Thoracic aorta (tissue), 2 donors: ENCODE data around the gene IFI16. TPM values are rescaled to one million over a fixed set of nuclear protein-coding genes. Genes with fewer than 3 reads are reported as not detected.

Experiments used
- ATAC-seq: fragments of 150-250 bp; one replicate; pipeline ENCODE4 v1.8.0; 2017; ENCODE audit warnings: low read depth; ENCODE audit not compliant: insufficient number of reproducible peaks, low FRiP score
- DNase-seq: peaks from one replicate; pipeline ENCODE4 v3.0.0-alpha.2; 2020; ENCODE audit warnings: low spot score
- H3K27ac ChIP-seq, 2 donors: fragments of 200-600 bp; sonication (generic); 1 replicate in 1 of 2; 2 replicates in 1 of 2; pipeline ENCODE4 v1.5.1; 2016; ENCODE audit warnings: mild to moderate bottlenecking in 2 of 2, moderate library complexity in 2 of 2
- H3K27me3 ChIP-seq: fragments of 200-600 bp; sonication (generic); replicated peaks from 2 replicates; pipeline ENCODE4 v1.6.0; 2016; ENCODE audit warnings: mild to moderate bottlenecking; ENCODE audit not compliant: insufficient read depth
- H3K36me3 ChIP-seq: fragments of 200-600 bp; sonication (generic); one replicate; pipeline ENCODE4 v1.5.1; 2016
- H3K4me1 ChIP-seq, 2 donors: fragments of 200-600 bp; sonication (generic); 1 replicate in 1 of 2; 2 replicates in 1 of 2; pipeline versions ENCODE4 v1.5.1 to v1.6.0; 2016; ENCODE audit warnings: low read depth in 2 of 2, mild to moderate bottlenecking in 1 of 2; ENCODE audit not compliant: control insufficient read depth in 1 of 2
- H3K4me3 ChIP-seq: fragments of 200-600 bp; sonication (generic); 2 replicates; pipeline ENCODE4 v1.5.1; 2016; ENCODE audit warnings: mild to moderate bottlenecking
- H3K9me3 ChIP-seq: fragments of 200-600 bp; sonication (generic); 2 replicates; pipeline ENCODE4 v1.5.1; 2016
- CTCF ChIP-seq: fragments of 200-600 bp; sonication (generic); IDR thresholded peaks from one replicate; pipeline ENCODE4 v1.5.1; 2019; ENCODE audit warnings: antibody characterized with exemption
- total RNA-seq, 2 donors: library from RNA; depleted of rRNA; stranded (reverse); fragments of >200 nt; gene quantifications; one replicate each; pipeline versions ENCODE4 v1.1.0 to v1.2.3, GENCODE V29; 2016

The IFI16 gene
- 100 to 1,000 TPM in 1 of 2 donors, 10 to 100 TPM in 1; 65.4 to 182 TPM for total RNA-seq

DNA sequence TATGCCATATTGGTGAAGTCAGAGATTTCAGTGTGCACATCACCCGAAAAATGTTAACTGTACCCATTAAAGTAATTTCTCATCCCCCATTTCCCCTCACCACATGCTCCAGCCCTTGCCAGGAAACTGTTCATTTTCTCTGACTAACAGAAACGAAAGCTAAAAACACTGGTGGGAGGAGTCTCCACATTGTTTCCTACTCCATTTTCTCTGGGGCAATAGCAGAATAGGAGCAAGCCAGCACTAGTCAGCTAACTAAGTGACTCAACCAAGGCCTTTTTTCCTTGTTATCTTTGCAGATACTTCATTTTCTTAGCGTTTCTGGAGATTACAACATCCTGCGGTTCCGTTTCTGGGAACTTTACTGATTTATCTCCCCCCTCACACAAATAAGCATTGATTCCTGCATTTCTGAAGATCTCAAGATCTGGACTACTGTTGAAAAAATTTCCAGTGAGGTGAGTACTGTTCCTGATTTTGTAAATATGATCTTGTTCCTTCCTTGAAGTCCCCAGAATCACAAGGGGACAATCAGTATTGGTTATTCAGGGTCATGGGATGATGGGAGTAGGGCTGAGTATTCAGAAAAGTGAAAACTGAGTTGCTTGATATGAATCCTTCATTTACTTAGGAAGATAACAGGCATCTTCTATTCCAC is at the start of gene IFI16:
IFI16 (plus strand) TSS at position 204 of the 658 bp plus-strand sequence. CDS start 4,774 bp downstream, outside the sequence.
- peak; percentile 98 for ATAC-seq
- peak within 1 kb of the TSS; percentile 78 for H3K4me3 ChIP-seq
- DNase-seq = peak; percentile 55
- peak within 1 kb of the TSS; percentile 68 to 80 for H3K27ac ChIP-seq
- peaks cover 8 to 26% of the 10 kb centered on the region in 2 donors for H3K4me1 ChIP-seq
- H3K27me3 ChIP-seq = no peaks in the 10 kb centered on the region
- H3K9me3 ChIP-seq = no peaks in the 10 kb centered on the region
- TF ChIP-seq CTCF = no peak
- no peaks in the 10 kb centered on the region for H3K36me3 ChIP-seq

DNA sequence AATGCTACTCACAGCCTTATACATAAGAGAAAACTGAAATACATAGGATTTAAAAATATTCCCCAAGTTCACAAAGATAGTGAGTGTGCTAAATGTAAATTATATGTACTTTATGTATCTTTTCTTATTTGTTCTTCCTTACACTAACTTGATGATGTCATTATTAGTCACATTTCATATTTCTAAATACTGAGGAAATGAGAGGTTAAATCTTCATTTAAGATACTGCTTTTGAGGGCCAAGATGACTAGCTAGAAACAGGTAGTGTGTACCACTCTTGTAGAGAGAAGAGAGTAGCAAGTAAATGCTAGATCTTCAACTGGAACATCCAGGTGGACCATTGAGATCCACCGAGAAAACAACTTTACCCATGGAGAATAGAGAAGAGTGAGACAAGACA is 48.5 kb upstream of the IFI16 start:
- H3K4me1 ChIP-seq = no peaks in the 10 kb centered on the region
- H3K36me3 ChIP-seq = no peaks in the 10 kb centered on the region
- no peak overlapping the region for H3K27ac ChIP-seq
- ATAC-seq (no peak), DNase-seq (no peak)
- no peaks in the 10 kb centered on the region for H3K27me3 ChIP-seq
- no peaks in the 10 kb centered on the region for H3K9me3 ChIP-seq
- TF ChIP-seq CTCF = no peak
- no peak overlapping the region for H3K4me3 ChIP-seq

DNA sequence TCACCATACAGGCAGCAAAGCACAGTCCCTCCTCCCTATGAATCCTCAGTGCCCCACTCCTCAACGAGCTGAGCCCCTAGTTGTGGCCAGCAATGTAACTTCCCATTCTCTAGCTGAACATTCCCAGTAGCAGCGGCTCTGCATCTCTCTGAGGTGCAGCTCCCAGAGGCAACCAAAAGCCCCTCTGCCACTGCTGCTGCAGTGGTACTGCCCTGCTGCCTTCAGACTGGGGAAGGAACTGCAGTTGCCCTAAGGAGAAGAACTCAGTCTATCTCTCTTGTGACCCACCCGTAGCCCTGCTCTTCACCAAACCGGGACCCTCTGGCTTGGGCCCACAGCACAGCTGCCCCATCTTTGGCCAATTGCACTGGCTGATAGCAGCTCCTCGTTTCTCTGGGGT is 46.7 kb upstream of the IFI16 start:
- DNase-seq (no peak), ATAC-seq (no peak)
- no peaks in the 10 kb centered on the region for H3K36me3 ChIP-seq
- H3K4me3 ChIP-seq = no peak overlapping the region
- no peaks in the 10 kb centered on the region for H3K4me1 ChIP-seq
- H3K27ac ChIP-seq = no peak overlapping the region
- H3K27me3 ChIP-seq = no peaks in the 10 kb centered on the region
- TF ChIP-seq CTCF = no peak
- H3K9me3 ChIP-seq = no peaks in the 10 kb centered on the region

DNA sequence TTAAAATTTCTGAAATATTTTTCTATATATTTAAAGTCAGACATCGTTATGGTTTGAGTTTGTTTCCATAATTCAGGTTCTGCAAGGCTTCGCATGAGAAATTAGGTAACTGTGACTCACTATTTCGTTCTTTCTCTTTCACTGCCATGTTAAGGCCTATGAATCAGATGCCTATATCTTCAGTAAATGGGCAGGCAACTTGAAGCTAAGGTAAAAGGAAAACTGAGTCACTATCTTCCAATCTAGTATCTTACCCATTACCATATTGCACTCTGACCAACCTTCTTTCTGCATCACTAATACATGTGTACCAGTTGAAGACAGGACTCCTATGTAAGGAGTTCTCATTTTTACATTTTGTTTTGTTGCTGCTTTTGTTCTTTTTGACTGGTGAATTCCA is 40.5 kb upstream of the IFI16 start:
- H3K27ac ChIP-seq = no peak overlapping the region
- ATAC-seq = no peak
- no peak for TF ChIP-seq CTCF
- no peak for DNase-seq
- H3K4me1 ChIP-seq = no peaks in the 10 kb centered on the region
- H3K4me3 ChIP-seq = no peak overlapping the region
- no peaks in the 10 kb centered on the region for H3K9me3 ChIP-seq
- no peaks in the 10 kb centered on the region for H3K27me3 ChIP-seq
- H3K36me3 ChIP-seq = no peaks in the 10 kb centered on the region

DNA sequence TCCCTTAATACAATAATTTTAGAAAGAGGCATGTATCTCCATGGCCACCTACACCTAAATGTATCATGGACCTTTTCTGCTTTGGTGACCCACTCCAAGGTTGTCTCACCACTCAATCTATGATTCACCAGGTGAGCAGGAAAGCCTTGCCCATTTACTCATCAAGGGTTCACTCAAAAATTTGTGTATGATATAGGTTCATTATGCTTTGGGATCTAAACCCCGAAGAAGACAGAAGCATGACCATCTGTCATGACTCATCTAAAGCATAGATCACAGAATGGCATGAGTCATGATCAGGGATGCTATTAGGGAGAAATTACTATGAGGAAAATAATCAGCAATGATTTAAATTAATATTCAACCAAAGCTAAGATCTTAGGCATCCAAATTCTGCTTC is 39.9 kb upstream of the IFI16 start:
- ATAC-seq = no peak
- Histone ChIP-seq H3K9me3 (no peaks in the 10 kb centered on the region), H3K4me3 (no peak overlapping the region), H3K36me3 (no peaks in the 10 kb centered on the region), H3K27me3 (no peaks in the 10 kb centered on the region), H3K4me1 (no peaks in the 10 kb centered on the region), H3K27ac (no peak overlapping the region)
- DNase-seq = no peak
- TF ChIP-seq CTCF = no peak
